NCI-H2227 treated with DMSO at 0.1 percent for 48 hours (cell line): ENCODE data around the gene SLC24A4.

Source experiments
- DNase-seq: peaks from one replicate; lab custom pipeline; 2025; lab: John Stamatoyannopoulos, UW

SLC24A4 gene

GRCh38 chr14:92316937-92317336 is 6.0 kb upstream of the SLC24A4 start:
- DNase-seq: no peak

- DNase-seq: no peak
These were observed 5.5 kb upstream of the SLC24A4 start for GRCh38 chr14:92317511-92317910.

DNA sequence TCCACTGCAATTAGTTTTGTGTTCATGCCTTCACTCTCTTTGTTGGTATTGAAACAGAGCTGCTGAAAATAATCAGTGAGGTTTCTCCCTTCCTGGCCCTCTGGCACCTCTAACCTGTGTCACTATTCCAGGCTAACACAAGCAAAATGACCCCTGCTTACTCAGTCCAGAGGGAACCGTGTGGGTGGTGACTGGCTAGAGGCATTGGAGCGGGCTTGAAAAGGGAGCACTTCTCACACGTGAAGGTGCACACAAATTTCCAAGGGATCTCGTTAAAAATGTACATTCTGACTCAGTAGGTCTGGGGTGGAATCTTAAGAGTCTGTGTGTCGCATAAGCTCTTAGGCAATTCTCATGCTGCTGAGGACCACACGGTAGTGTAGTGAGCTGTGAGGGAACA is 1.3 kb upstream of the SLC24A4 start:
- DNase-seq: no peak

GRCh38 chr14:92322516-92322915 is 449 bp upstream of the SLC24A4 start:
- DNase-seq: no peak

DNA sequence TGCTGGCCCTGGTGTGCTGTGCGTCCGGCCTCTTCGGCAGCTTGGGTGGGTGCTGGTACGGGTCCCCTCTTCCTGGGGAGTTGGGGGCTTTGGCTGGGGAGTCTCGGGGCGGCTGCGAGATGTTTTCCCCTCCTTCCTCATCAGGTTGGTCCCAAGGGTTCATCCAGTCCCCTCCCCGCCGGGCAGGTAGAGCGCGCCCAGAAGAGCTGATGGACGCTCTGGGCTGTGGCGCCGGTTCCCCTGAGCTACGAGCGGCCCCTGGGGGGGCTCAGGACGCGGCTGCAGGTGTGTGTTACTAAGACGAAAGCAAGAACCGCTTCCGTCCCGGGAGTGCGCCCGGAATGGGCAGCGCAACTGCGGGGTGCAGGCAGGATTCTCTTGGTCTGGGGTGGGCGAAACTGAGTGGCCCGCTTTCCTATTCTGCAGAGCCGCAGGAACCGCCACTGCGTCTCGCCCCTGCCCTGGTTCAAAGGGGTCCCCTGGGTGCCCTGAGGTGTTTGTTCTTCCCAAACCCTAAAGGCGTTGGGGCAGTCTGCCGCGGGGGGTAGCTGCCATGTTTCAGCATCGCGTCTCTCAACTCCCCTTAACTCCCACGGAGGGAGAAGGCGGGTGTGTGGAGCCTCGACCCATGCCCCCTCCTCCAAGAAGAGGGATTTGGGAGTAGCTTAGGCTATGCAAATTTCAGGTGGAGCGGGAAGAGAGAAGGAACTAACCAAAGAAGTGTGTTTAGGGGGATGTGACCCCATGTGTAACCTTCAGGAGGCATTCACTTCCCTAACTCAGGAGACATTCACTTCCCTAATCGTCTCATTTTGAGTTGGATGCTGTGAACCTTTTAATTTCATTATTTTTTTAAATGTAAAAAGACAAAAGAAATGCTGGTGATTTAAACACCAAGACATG is 1.2 kb downstream of the SLC24A4 start:
- DNase-seq: no peak

- DNase-seq: no peak
These were observed 2.9 kb downstream of the SLC24A4 start for GRCh38 chr14:92325835-92326234.

DNA sequence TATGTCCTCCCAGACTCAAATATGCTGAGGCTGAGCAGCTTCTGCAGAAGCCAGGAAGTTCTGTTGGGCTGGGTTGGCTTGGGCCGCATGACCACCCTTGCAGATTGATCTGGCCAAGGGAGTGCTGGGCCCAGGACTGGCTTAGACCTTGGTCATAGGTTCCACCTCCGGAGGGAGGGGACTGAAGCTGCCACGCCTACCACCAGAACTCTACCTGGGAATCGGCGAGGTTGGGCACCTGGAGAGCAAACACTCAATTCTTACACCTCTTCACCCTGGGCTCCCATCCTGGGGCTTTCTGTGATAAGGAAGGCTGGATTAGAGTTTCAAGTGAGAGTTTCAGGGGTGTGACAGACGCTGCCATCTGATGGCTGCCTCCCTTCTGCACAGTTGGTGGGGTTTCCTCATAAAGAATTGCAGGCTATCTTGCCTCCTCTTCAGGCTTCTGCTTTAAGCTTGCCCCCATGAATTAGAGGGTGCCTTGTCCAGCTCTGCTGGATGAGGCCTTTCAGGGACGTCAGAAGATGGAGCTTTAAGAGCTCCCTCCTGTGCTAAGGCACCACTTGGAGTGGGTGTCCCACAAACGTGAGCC is 5.8 kb downstream of the SLC24A4 start:
- no peak for DNase-seq

DNA sequence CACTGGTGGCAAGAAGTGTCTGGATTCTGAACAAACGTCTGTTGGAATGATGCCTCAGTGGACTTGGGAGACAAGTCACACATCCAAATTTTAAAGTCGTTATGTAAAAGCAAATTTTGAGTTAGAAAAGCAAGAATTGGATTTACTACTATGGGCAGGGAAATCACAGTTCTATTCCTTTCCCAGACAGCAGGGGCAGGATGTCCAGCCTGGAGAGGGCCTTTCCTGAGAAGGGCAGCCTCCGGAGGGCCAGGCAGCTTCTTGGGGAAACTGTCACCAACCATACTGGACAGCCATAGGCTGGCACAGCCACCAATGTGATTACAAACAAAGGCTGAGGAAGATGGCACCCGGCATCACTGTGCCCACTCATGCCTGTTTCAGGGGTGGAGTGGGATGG is 11.1 kb downstream of the SLC24A4 start:
- no peak for DNase-seq

DNA sequence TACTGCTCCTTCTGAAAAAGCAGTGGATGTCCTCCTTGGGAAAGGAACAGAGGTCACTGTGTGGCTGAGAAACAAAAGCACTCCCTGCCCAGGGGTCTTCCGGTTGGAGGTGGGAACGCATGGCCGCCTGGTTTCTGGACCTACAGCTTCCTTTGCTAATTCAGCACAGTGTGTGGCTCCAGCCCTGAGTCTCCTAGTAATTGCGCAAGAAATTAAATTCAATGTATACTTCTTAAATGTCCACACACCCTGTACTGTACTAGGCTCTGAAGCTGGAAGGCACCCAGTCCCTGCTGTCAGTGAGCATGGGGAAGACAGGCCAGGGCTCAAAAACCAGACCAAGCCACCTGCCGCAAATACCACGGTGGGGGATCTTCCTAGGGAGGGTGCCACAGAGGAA is 13.4 kb downstream of the SLC24A4 start:
- no peak for DNase-seq

GRCh38 chr14:92339426-92339825 is 16.5 kb downstream of the SLC24A4 start:
- DNase-seq: no peak

DNA sequence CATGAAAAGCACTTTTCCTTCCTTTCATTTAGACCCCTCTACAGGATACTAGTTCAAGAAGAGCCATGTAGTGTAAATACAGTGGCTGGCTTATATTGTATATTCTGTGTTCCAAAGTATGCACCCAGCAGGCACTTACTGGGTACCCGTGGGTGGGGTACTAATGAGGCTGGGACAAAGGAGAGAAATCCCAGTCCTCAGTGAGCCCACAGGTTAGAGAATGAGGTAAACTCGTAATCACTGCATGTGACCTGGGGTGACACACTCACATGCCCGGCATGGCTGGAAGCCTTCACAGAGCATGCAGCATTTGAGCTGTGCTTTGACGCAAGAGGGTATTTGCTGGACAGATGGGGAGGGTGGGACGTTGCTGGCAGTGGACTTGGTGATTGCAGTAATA is 17.1 kb downstream of the SLC24A4 start:
- no peak for DNase-seq

GRCh38 chr14:92340931-92341330 is 18.0 kb downstream of the SLC24A4 start:
- DNase-seq: no peak

DNA sequence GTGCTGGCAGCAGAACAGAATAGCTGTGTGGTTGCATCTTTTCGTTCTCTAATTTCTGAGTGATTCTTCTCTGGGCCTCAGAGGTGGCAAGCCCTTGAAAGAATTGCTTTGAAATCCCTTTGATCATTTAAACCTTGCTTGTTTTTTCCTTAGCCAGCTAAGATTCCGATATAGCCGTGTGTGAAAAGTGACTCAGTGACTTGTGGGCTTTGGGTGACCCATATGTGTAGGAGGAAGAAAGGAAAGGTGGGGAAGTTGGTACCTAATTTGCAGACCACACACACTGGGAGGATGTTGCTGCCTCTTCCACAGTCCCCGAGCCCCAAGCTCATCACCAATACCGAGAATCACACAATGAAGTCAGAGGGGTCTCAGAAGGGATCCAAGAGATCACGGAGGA is 18.8 kb downstream of the SLC24A4 start:
- no peak for DNase-seq

- DNase-seq: peak; percentile 11
These were observed 25.2 kb downstream of the SLC24A4 start for GRCh38 chr14:92348154-92348553.

DNA sequence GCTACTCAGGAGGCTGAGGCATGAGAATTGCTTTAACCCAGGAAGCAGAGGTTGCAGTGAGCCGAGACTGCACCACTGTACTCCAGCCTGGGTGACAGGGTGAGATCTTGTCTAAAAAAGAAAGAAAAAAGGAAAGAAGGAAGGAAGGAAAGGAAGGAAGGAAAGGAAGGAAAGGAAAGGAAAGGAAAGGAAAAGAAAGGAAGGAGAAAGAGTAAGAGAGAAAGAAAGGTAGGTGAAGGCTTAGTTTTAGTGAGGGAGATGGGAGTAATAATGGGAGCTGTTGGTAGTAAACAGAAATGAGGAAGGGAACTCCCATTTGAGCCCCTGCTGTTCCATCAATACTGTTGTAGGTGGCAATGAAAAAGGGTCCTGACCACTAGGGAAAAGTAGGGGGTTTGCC is 28.8 kb downstream of the SLC24A4 start:
- DNase-seq: no peak

GRCh38 chr14:92352158-92352985 is 29.4 kb downstream of the SLC24A4 start:
- DNase-seq: no peak

DNA sequence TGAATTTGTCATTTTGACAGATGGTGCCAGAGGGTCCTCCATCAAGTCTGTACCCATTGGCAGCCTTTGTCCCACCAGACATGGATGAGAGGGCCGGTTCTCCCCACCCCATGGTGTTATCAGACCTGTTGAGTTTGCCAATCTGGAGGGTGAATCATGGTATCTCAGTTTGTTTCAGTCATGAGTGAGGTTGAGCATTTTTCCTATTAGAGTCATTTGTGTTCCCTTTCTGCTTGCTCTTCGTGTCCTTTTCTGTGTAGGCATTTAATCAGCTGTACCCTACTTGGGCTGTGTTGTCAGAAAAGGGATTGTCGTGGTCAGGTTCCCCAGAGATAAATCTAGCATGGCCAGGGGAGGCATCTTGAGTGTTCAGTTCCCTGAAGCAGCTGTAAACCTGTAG is 30.5 kb downstream of the SLC24A4 start:
- no peak for DNase-seq

GRCh38 chr14:92356677-92357076 is 33.7 kb downstream of the SLC24A4 start:
- no peak for DNase-seq

- DNase-seq: no peak
These were observed 37.8 kb downstream of the SLC24A4 start for GRCh38 chr14:92360651-92361370.

- DNase-seq: no peak
These were observed 39.8 kb downstream of the SLC24A4 start for GRCh38 chr14:92362781-92363235.

DNA sequence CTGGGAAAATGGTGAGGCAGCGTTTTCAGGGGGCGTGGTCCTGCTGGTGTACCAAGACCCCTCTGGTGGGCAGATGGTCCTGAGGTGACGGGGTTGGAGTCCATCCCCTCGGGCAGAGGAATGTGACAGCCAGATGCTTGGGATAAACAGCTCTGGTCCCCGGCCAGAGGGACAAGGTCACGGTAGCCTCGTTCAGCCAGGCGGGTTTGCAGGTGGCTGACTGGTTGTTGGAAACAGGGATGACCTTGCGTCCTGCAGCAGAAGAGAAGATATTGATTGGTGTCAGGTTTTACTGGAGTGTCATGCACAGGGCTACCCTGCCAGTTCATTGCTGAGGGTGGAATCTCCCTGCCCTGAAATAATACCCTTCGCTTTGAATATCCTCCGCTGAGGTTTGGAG is 43.3 kb downstream of the SLC24A4 start:
- DNase-seq: no peak

GRCh38 chr14:92368001-92368400 is 45.0 kb downstream of the SLC24A4 start:
- no peak for DNase-seq
